ENCODE results near the gene ADAM15. TPM values are rescaled to one million over a fixed set of nuclear protein-coding genes. Genes with fewer than 3 reads are reported as not detected.
A peak's percentile ranks its signal among the peaks of the same experiment; 100 is the strongest.

ADAM15 gene
- 100 to 1,000 TPM; 232 to 289 (median 279) TPM for total RNA-seq

GRCh38 chr1:155050560-155051341 is at the start of gene ADAM15:
TSS of gene ADAM15 (plus strand) at chr1:155051316. CDS start at chr1:155051387, 71 bp downstream.
- intact Hi-C loops (cut with DNase I; ENCODE audit: low total_unique reads), result loop anchor here (5.0 to 10.0 kb wide), 2 partner anchors 96 to 143 kb away; partner anchors contain the start of gene PBXIP1
- TF ChIP-seq CTCF (IDR thresholded peaks at IDR 0.05) (peak in 1 of 3 donors; percentile 84), POLR2A (IDR thresholded peaks at IDR 0.05) (no peak)
- WGBS, 2 donors, result 0% methylated on average over 23 to 63 of the region's 99 CpGs
- DNase-seq (ENCODE audit: low spot score in 2 of 2), result peak; percentile 73 to 97
- peak within 1 kb of the TSS; percentile 84 for H3K4me3 ChIP-seq (ENCODE audit: low read depth, poor library complexity, severe bottlenecking)

GRCh38 chr1:155001425-155001674 is 49.8 kb upstream of the ADAM15 start:
- WGBS, 2 donors, result 0 to 1% methylated on average over 11 of the region's 11 CpGs
- TF ChIP-seq CTCF (IDR thresholded peaks at IDR 0.05) (no peak), POLR2A (IDR thresholded peaks at IDR 0.05) (no peak)
- intact Hi-C loops (cut with DNase I; ENCODE audit: low total_unique reads), result no loop called here
- no peak for DNase-seq (ENCODE audit: low spot score in 2 of 2)
- H3K4me3 ChIP-seq (ENCODE audit: low read depth, poor library complexity, severe bottlenecking), result peak overlapping the region; percentile 38

GRCh38 chr1:155001675-155002463 is 49.2 kb upstream of the ADAM15 start:
- peak; percentile 100 for DNase-seq (ENCODE audit: low spot score in 2 of 2)
- intact Hi-C loops (cut with DNase I; ENCODE audit: low total_unique reads), result no loop called here
- no peak for TF ChIP-seq CTCF (IDR thresholded peaks at IDR 0.05)
- no peak for TF ChIP-seq POLR2A (IDR thresholded peaks at IDR 0.05)
- WGBS, 2 donors, result 0 to 1% methylated on average over 12 to 25 of the region's 38 CpGs
- peak overlapping the region; percentile 38 for H3K4me3 ChIP-seq (ENCODE audit: low read depth, poor library complexity, severe bottlenecking)

GRCh38 chr1:155002464-155003226 is 48.5 kb upstream of the ADAM15 start, which contains the start of gene ZBTB7B:
TSS of gene ZBTB7B (plus strand) at chr1:155002802. CDS start at chr1:155014661, 11,859 bp downstream.
- 1% methylated on average over 23 to 28 of the region's 35 CpGs for WGBS, 2 donors
- TF ChIP-seq POLR2A (IDR thresholded peaks at IDR 0.05) (no peak), CTCF (IDR thresholded peaks at IDR 0.05) (no peak)
- DNase-seq (ENCODE audit: low spot score in 2 of 2), result peak in 1 of 2 donors; percentile 92
- intact Hi-C loops (cut with DNase I; ENCODE audit: low total_unique reads), result no loop called here
- peak within 1 kb of the TSS; percentile 66 for H3K4me3 ChIP-seq (ENCODE audit: low read depth, poor library complexity, severe bottlenecking)

- no peak for TF ChIP-seq POLR2A (IDR thresholded peaks at IDR 0.05)
- TF ChIP-seq CTCF (IDR thresholded peaks at IDR 0.05), result no peak
- WGBS, 2 donors, result 0 to 1% methylated on average over 31 to 37 of the region's 37 CpGs
- intact Hi-C loops (cut with DNase I; ENCODE audit: low total_unique reads), result no loop called here
- H3K4me3 ChIP-seq (ENCODE audit: low read depth, poor library complexity, severe bottlenecking), result peak overlapping the region; percentile 66
- peak in 1 of 2 donors; percentile 86 for DNase-seq (ENCODE audit: low spot score in 2 of 2)
These were observed 47.8 kb upstream of the ADAM15 start for GRCh38 chr1:155003227-155003765.

Measured in lower leg skin (tissue), 4 donors.